Measurements from ENCODE around the gene GRB10.

The GRB10 gene

GRCh38 chr7:50681432-50682045, 101.2 kb downstream of the GRB10 start:
- TF ChIP-seq CTCF (IDR thresholded peaks at IDR 0.05; ENCODE audit: low read depth, low read length, missing control alignments) = no peak
- H3K4me3 ChIP-seq (ENCODE audit: low read depth, low read length) = no peak overlapping the region
- no peak for DNase-seq (ENCODE audit: low read depth)

GRCh38 chr7:50679218-50680007, 103.3 kb downstream of the GRB10 start:
- DNase-seq (ENCODE audit: low read depth) = no peak
- TF ChIP-seq CTCF (IDR thresholded peaks at IDR 0.05; ENCODE audit: low read depth, low read length, missing control alignments) = peak; percentile 38
- H3K4me3 ChIP-seq (ENCODE audit: low read depth, low read length) = no peak overlapping the region

GRCh38 chr7:50678586-50678985, 104.1 kb downstream of the GRB10 start:
- DNase-seq (ENCODE audit: low read depth) = no peak
- TF ChIP-seq CTCF (IDR thresholded peaks at IDR 0.05; ENCODE audit: low read depth, low read length, missing control alignments) = no peak
- no peak overlapping the region for H3K4me3 ChIP-seq (ENCODE audit: low read depth, low read length)

- no peak overlapping the region for H3K4me3 ChIP-seq (ENCODE audit: low read depth, low read length)
- DNase-seq (ENCODE audit: low read depth) = no peak
- TF ChIP-seq CTCF (IDR thresholded peaks at IDR 0.05; ENCODE audit: low read depth, low read length, missing control alignments) = no peak
These were observed 105.1 kb downstream of the GRB10 start for GRCh38 chr7:50677638-50677996.

GRCh38 chr7:50676740-50677637, 105.7 kb downstream of the GRB10 start:
- no peak overlapping the region for H3K4me3 ChIP-seq (ENCODE audit: low read depth, low read length)
- no peak for TF ChIP-seq CTCF (IDR thresholded peaks at IDR 0.05; ENCODE audit: low read depth, low read length, missing control alignments)
- DNase-seq (ENCODE audit: low read depth) = no peak

- no peak for DNase-seq (ENCODE audit: low read depth)
- no peak overlapping the region for H3K4me3 ChIP-seq (ENCODE audit: low read depth, low read length)
- TF ChIP-seq CTCF (IDR thresholded peaks at IDR 0.05; ENCODE audit: low read depth, low read length, missing control alignments) = no peak
These were observed 106.6 kb downstream of the GRB10 start for GRCh38 chr7:50676079-50676478.

Measured in GM12864 (cell line).